Activated T-helper 1 cell treated with Interleukin-2 at 50 U/mL for 16 hours (primary cell): ENCODE measurements around the gene ZNF107.
"Not testable (repeated sequence)": the region's sequence is repeated elsewhere in the genome, so short reads cannot be mapped to it uniquely, and the experiment has no call there.

Experiments
- DNase-seq: peaks from one replicate; pipeline ENCODE4 v3.0.0-alpha.2; 2020; ENCODE audit warnings: low read depth

The ZNF107 gene

DNA sequence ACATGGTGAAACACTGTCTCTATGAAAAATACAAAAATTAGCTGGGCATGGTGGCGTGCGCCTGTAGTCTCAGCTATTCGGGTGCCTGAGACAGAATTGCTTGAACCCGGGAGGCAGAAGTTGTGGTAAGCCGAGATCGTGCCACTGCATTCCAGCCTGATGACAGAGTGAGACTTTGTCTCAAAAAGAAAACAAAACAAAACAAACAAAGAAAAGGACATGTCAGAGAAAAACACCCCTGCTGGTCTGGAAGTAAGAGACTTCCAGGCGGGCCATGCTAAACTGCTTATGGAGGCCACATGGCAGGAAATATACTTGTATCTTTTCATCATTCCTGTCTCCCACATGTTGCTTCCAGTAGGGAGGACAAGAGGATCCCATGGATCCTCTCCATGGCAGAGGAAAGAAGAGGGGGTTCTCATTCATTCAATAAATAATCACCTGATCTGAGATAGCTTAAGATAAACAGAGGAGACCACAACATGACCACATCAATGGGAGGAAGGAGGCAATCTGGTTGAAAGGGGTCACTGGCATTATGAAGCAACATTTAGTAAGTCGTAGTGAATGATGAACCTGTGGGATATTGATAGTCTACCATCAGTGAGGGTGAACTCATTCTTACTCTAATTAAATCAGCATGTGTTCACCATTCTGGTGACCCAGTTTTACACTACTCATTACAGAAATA lies 67.8 kb downstream of the ZNF107 start:
- no peak for DNase-seq

DNA sequence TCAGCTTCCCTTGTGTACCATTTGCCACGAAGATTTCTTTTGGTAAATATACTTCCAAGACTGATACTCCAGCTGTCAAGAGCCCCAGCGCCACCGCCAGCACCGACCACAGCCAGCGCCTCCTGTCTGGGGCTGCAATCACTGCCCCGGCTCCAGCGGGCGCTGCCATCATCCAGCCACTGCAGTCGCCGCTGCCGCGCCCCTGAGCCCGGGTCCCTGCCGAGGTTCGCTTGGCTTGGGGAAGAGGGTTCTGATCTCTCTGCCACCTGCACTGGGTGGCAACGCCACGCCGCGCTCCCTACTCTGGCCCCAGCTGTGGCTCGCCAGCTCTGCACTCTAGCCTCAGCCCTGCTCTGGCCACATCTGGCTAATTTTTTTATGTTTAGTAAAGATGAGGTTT lies 70.6 kb downstream of the ZNF107 start:
- no peak for DNase-seq

DNA sequence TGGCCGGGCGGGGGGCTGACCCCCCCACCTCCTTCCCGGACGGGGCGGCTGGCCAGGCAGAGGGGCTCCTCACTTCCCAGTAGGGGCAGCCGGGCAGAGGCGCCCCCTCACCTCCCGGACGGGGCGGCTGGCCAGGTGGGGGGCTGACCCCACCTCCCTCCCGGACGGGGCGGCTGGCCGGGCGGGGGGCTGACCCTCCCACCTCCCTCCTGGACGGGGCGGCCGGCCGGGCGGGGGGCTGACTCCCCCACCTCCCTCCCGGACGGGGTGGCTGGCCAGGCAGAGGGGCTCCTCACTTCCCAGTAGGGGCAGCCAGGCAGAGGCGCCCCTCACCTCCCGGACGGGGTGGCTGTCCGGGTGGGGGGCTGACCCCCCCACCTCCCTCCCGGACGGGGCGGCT lies 72.5 kb downstream of the ZNF107 start:
- DNase-seq = not testable (repeated sequence)

DNA sequence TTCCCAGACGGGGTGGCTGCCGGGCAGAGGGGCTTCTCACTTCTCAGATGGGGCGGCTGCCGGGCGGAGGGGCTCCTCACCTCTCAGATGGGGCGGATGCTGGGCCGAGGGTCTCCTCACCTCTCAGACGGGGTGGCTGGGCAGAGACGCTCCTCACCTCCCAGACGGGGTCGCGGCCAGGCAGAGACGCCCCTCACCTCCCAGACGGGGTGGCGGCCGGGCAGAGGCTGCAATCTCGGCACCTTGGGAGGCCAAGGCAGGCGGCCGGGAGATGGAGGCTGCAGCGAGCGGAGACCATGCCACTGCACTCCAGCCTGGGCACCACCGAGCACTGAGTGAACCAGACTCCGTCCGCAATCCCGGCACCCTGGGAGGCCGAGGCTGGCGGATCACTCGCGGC lies 73.0 kb downstream of the ZNF107 start:
- not testable (repeated sequence) for DNase-seq

DNA sequence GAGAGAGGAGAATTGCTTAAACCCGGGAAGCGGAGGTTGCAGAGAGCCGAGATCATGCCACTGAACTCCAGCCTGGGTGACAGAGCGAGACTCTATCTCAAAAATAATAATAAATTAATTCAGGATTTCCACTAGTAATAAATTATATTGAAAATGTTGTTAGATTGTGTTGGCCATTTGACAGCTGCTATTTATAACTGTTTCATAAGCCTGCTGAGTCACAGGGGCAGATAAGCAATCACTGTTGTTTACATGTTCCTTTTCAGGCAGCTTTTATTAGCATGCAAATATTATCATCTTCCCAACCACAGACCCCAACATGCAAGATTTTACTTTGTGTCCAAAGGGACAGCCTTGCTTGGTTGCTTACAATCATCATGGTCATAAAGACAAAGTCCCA lies 78.7 kb downstream of the ZNF107 start:
- DNase-seq = no peak

DNA sequence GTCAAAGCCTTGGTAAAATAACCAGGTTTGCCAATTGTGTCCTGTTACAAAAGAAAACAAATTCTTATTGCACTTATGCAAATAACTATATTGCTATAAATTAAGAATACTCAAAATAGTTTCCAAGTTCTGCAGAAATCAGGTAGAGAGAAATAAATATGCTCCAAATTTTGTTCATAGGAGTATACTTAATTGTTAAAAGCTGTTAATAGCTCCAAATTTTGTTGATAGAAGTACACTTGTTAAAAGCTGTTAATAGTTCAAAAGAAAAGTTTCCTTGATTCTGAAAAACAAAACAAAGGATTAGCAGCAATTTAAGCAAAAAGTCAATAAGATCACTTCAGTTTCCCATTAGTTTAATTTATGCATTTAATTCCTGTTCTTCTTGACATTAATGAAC lies 81.9 kb downstream of the ZNF107 start:
- DNase-seq = no peak

DNA sequence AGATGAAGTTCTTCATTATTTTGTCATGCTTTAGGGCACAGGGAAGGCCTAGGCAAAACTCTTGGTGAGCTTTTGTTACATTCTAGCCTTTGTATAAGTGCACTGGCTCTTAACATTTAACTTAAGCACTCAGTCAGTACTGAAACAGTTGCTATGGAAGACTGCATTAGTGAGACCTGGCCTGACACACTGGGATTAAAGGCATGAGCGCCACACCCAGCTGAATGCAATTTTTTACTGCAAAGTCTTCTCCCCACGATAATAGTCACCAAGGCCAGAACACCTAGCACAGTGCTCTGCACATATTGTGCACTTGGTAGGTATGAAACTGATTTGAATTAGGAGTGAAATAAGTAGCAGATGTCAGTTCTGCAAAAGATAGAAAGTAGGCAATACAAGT lies 87.1 kb downstream of the ZNF107 start:
- no peak for DNase-seq

DNA sequence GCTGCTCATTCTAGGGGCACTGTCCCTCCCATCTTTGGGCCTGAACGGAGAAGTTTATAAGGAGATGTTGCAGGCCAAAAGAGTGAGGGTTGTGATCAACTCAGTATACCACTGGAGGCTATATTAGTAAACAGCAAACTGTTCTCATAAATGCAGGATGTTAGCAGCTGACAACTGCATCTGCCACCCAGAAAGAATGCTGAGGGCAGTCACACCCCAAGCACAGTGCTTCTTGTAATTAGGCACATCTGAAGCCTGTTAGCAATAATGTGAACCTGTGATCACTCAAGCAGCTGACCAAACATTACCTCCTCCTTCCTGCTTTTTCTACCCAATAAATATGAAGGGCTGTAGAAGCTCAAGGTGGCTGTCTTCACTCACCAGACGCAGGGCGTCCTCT lies 89.9 kb downstream of the ZNF107 start:
- DNase-seq = no peak

DNA sequence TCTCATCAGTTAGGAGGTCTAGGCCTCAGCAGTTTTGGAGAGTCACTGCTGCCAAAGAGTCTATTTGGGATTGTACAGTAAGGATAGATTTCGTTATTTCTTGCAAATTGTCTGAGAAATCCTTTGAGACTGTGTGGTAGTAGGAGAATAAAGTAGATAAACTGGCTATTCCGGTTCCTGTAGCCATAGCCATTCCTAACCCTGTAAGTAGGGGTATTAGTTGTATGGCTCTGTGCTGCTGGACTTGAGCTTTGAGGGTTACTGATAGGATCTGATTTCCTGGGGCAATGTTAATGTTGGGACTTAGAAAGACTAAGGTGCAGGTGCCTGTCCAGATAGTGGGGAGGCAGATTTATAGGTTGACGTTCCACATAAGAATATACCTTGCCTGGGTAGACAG lies 92.2 kb downstream of the ZNF107 start:
- DNase-seq = no peak
